Measurements from ENCODE around the gene ZNF599.

The ZNF599 gene

GRCh38 chr19:34725400-34725799 is 47.6 kb downstream of the ZNF599 start:
- H3K9me3 ChIP-seq: no peaks in the 10 kb centered on the region
- H3K4me3 ChIP-seq (ENCODE audit: low read depth, low read length): no peak overlapping the region
- no peak for DNase-seq
- H3K27me3 ChIP-seq: peaks cover 28% of the 10 kb centered on the region
- no peak for TF ChIP-seq CTCF (IDR thresholded peaks at IDR 0.05; ENCODE audit: low read depth, low read length)
- H3K36me3 ChIP-seq: no peaks in the 10 kb centered on the region
- no peaks in the 10 kb centered on the region for H3K4me1 ChIP-seq

- TF ChIP-seq CTCF (IDR thresholded peaks at IDR 0.05; ENCODE audit: low read depth, low read length): no peak
- Histone ChIP-seq H3K9me3 (no peaks in the 10 kb centered on the region), H3K4me3 (ENCODE audit: low read depth, low read length) (no peak overlapping the region), H3K4me1 (no peaks in the 10 kb centered on the region), H3K36me3 (no peaks in the 10 kb centered on the region), H3K27me3 (peaks cover 31% of the 10 kb centered on the region)
- DNase-seq: no peak
Measured at GRCh38 chr19:34722353-34722752, 50.7 kb downstream of the ZNF599 start.

- H3K4me1 ChIP-seq: no peaks in the 10 kb centered on the region
- DNase-seq: no peak
- H3K36me3 ChIP-seq: no peaks in the 10 kb centered on the region
- H3K4me3 ChIP-seq (ENCODE audit: low read depth, low read length): no peak overlapping the region
- no peak for TF ChIP-seq CTCF (IDR thresholded peaks at IDR 0.05; ENCODE audit: low read depth, low read length)
- no peaks in the 10 kb centered on the region for H3K9me3 ChIP-seq
- H3K27me3 ChIP-seq: peaks cover 4% of the 10 kb centered on the region; the same call in 1 of the 2 replicates
Measured at GRCh38 chr19:34715357-34715756, 57.7 kb downstream of the ZNF599 start.

- Histone ChIP-seq H3K9me3 (no peaks in the 10 kb centered on the region), H3K36me3 (no peaks in the 10 kb centered on the region), H3K4me3 (ENCODE audit: low read depth, low read length) (no peak overlapping the region), H3K27me3 (no peaks in the 10 kb centered on the region), H3K4me1 (no peaks in the 10 kb centered on the region)
- TF ChIP-seq CTCF (IDR thresholded peaks at IDR 0.05; ENCODE audit: low read depth, low read length): no peak
- no peak for DNase-seq
Measured at GRCh38 chr19:34713262-34713637, 59.8 kb downstream of the ZNF599 start.

GRCh38 chr19:34712395-34713261 is 60.4 kb downstream of the ZNF599 start:
- no peaks in the 10 kb centered on the region for H3K27me3 ChIP-seq
- TF ChIP-seq CTCF (IDR thresholded peaks at IDR 0.05; ENCODE audit: low read depth, low read length): peak; percentile 64
- H3K4me3 ChIP-seq (ENCODE audit: low read depth, low read length): no peak overlapping the region
- no peaks in the 10 kb centered on the region for H3K36me3 ChIP-seq
- no peaks in the 10 kb centered on the region for H3K9me3 ChIP-seq
- H3K4me1 ChIP-seq: no peaks in the 10 kb centered on the region
- DNase-seq: peak; percentile 58

- Histone ChIP-seq H3K36me3 (no peaks in the 10 kb centered on the region), H3K9me3 (no peaks in the 10 kb centered on the region), H3K4me1 (no peaks in the 10 kb centered on the region), H3K4me3 (ENCODE audit: low read depth, low read length) (no peak overlapping the region), H3K27me3 (no peaks in the 10 kb centered on the region)
- DNase-seq: no peak
- no peak for TF ChIP-seq CTCF (IDR thresholded peaks at IDR 0.05; ENCODE audit: low read depth, low read length)
Measured at GRCh38 chr19:34711890-34712289, 61.1 kb downstream of the ZNF599 start.

All from BE2C (cell line).